GM12873 (cell line): ENCODE data around the gene ABCC3.

Experiments
- TF ChIP-seq, protein P1 (sequence below): IDR thresholded peaks from 2 replicates; pipeline ENCODE4 v1.5.1; 2012; ENCODE audit warnings: low read depth, mild to moderate bottlenecking, moderate library complexity, low read length, control low read depth; ENCODE audit not compliant: insufficient read depth; ENCODE audit errors: missing control alignments

ABCC3 gene

DNA sequence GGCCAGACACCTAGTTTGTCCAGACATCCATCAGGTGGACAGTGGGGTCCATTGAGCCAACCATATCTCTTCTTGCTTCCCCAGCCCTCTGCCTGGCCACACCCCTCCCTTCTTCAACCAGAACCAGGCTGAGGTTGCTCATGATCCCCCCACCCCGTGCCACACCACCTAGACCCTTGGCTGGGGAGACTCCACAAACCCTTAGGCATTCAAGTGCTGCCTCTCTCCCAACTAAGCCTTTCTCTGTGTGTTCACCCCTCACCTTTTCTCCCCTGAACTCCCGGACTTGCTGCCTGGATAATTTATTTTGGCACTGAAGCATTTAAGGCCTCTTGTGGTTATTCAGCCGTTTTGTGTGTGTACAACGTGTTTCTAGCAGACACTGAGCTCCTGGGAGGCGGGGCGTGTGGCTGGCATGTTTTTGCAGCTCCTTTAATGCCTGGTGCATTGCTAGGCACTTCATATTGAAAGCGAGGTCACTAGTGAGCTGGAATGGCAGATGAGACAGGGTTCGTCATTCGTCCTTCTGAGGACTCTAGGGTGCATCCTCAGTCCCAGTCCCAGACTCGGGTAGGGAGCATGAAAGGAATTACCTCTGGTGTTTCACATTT is 45.5 kb upstream of the ABCC3 start:
- TF ChIP-seq, protein P1, sequence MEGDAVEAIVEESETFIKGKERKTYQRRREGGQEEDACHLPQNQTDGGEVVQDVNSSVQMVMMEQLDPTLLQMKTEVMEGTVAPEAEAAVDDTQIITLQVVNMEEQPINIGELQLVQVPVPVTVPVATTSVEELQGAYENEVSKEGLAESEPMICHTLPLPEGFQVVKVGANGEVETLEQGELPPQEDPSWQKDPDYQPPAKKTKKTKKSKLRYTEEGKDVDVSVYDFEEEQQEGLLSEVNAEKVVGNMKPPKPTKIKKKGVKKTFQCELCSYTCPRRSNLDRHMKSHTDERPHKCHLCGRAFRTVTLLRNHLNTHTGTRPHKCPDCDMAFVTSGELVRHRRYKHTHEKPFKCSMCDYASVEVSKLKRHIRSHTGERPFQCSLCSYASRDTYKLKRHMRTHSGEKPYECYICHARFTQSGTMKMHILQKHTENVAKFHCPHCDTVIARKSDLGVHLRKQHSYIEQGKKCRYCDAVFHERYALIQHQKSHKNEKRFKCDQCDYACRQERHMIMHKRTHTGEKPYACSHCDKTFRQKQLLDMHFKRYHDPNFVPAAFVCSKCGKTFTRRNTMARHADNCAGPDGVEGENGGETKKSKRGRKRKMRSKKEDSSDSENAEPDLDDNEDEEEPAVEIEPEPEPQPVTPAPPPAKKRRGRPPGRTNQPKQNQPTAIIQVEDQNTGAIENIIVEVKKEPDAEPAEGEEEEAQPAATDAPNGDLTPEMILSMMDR, result no peak

DNA sequence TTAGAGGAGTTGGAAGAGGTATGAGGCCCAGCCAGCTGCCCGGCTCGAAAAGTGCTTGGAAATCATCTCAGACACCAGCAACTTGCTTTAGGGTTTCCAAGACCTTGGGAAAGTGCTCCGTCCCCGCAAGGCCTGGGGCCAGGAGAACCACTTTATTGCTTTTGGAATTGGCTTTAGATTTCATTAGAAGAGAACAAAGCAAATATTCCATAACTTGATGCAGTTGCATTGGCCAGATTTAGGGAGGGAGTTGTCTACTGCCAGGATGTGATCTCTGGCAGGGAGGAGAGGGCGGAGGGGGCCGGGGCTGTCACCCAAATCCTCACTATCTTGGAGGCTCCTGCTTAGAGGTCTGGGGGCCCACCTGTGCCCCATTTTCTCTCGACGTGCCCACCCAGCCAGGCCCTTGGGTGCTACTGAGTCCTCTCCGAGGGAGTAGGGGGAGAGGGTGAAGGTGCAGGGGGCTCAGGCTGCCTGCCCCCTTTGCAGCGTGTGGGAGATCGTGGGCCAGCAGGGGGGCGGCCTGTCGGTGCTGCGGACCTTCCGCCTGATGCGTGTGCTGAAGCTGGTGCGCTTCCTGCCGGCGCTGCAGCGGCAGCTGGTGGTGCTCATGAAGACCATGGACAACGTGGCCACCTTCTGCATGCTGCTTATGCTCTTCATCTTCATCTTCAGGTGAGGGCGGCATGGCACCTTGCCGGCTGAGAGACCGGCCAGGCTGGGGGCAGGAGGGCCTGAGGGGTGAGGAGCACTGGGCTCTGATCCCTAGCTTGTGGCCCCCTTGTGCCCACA is 43.5 kb upstream of the ABCC3 start:
- TF ChIP-seq, protein P1, result no peak

DNA sequence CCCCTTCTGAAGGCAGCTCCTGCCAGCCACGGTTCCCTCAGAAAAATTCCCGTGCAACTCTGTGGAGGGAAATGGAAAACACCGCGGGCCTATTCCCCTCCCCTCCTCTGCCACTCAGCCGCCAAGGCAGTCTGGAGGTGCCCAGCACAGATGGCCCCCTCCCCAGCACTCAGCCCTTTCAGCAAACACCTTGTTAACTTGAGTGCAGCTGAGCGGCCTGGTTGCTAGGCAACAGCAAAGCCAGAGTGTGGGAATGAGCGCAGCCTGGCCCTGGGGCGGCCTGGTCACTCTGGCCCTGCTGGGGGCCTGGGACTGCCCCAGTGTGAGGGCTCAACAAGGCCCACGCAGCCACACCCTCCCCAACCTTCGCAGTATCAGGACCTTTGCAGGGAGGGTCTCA is 41.4 kb upstream of the ABCC3 start:
- TF ChIP-seq, protein P1, result no peak

DNA sequence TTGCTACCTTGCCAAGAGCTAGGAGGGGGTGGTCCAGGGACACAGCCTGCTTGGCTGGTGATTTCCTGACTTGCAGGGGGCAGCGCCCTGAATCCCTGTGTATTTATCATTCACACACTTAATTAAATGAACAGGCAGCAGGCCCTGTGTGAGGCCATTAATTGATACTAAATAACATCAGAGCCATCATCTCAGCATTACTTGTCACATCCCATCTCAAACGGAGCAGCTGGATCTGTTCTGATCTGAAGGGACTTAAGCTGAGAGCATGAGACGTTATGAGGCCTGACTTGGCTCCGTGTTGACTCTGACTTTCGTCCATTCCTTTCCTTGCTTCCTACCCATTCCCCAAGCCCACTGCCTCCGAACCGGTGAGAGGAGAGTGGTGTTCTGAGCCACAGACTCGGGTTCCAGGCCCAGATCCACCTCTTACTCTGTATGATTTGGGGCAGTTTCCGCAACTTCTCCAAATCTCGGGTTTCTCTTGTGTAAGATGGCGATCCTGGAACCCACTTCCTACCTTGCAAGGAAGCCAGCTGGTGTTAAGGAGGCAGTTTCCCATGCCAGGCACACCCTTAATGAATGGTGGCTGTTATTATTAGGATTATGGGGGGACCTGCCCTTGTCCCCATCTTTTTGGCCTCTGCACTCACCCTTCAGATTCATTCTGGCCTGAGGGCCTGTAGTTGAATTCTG is 40.4 kb upstream of the ABCC3 start:
- TF ChIP-seq, protein P1, result no peak

DNA sequence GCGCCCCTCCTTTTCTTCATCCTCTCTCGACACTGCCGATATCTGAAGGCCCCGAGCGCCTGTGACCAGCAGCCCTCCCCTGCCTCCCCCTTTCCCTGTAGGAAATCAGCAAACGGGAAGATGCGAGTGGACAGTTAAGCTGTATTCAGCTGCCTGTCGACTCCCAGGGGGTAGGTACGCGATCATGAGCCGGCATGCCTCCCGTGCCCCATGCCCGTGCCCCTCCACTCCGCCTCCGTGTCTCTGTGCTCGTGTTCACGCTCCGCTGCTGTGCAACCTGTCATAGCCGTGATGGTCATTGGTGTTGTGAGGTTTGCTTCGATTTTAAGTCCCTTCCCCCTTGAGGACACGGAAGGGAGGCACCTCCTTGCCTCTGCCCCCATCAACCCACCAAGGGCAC is 39.8 kb upstream of the ABCC3 start:
- TF ChIP-seq, protein P1, result no peak

DNA sequence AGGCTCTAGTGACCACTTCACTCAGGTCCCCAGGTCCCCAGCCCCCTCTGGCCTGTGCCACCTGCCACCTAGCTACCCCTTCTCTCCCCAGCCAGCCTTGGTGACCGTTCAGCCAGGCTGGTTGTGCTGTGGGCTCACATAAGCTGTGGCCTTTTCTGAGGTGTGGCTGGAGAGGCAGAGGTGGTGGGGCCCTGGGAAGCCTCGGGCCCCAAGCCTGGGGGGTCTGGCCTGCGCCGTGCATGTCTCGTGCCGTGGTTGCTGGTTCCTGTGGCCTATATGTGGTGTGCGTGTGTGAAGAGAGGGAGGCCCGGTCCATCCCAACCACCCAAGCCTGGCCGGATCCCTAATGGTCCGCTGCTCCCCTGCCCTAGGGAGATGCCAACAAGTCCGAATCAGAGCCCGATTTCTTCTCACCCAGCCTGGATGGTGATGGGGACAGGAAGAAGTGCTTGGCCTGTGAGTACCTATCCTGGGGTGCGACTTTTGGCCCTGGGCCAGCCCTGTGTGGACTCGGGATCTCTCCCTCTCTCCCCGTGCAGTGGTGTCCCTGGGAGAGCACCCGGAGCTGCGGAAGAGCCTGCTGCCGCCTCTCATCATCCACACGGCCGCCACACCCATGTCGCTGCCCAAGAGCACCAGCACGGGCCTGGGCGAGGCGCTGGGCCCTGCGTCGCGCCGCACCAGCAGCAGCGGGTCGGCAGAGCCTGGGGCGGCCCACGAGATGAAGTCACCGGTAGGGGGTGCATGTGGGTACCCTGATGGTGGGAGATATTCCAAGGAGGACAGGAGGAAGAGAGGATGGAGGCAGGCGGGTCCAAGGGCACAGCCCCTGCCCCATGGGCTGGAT is 38.3 kb upstream of the ABCC3 start:
- TF ChIP-seq, protein P1, result peak; percentile 22
